NT2/D1 (cell line): Measurements from ENCODE around the gene DHRS7B.

Experiments
- DNase-seq: peaks from one replicate; pipeline ENCODE4 v3.0.0-alpha.2; 2011; ENCODE audit warnings: low read depth, low spot score
- H3K27me3 ChIP-seq: 2 replicates; pipeline ENCODE4 v1.6.0; 2011; ENCODE audit warnings: mild to moderate bottlenecking; ENCODE audit not compliant: insufficient read length, insufficient read depth
- H3K36me3 ChIP-seq: 2 replicates; pipeline ENCODE4 v1.6.1; 2011; ENCODE audit warnings: mild to moderate bottlenecking, low read length, mixed read lengths; ENCODE audit not compliant: insufficient read depth, insufficient read length
- H3K4me1 ChIP-seq: 2 replicates; pipeline ENCODE4 v1.5.1; 2011; ENCODE audit not compliant: insufficient read depth, insufficient read length
- H3K4me3 ChIP-seq: 2 replicates; pipeline ENCODE4 v1.5.1; 2011; ENCODE audit warnings: low read depth; ENCODE audit not compliant: insufficient read length
- H3K9ac ChIP-seq: 2 replicates; pipeline ENCODE4 v1.6.0; 2011; ENCODE audit warnings: low read depth; ENCODE audit not compliant: insufficient read length
- H3K9me3 ChIP-seq: 2 replicates; pipeline ENCODE4 v1.5.1; 2011; ENCODE audit warnings: mild to moderate bottlenecking, low read length; ENCODE audit not compliant: insufficient read depth
- SUZ12 ChIP-seq: IDR thresholded peaks from 2 replicates; pipeline ENCODE4 v1.6.1; 2011; ENCODE audit not compliant: insufficient read length, insufficient read depth; ENCODE audit errors: extremely low read depth
- YY1 ChIP-seq: IDR thresholded peaks from 2 replicates; pipeline ENCODE4 v1.6.1; 2011; ENCODE audit not compliant: insufficient read length, insufficient read depth
- ZNF274 ChIP-seq: IDR thresholded peaks from 2 replicates; pipeline ENCODE4 v1.6.1; 2011; ENCODE audit warnings: mild to moderate bottlenecking, low read depth, low read length

DHRS7B gene

DNA sequence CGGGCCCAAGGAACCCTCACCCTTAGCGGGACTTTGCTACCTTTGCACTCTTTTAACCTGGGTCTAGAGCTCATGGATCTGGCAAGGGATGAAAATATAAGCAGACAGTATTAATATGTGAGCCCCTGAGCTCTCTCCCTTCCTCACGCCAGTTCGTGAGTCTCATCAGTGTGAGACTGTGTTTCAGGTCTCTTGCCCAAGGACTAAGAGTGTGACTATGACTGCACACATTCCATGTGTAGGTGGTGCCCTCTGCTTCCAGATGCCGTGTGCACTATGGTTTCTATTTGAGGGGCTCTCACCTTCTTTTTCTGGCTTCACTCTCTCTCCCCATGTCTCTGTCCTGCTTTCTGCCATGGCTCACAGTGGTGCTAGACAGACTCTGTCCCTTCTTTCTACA is 40.5 kb downstream of the DHRS7B start:
- H3K9me3 ChIP-seq: no peaks in the 10 kb centered on the region
- no peak overlapping the region for H3K4me3 ChIP-seq
- H3K9ac ChIP-seq: no peak overlapping the region
- TF ChIP-seq SUZ12 (no peak), YY1 (no peak), ZNF274 (no peak)
- DNase-seq: no peak
- H3K27me3 ChIP-seq: no peaks in the 10 kb centered on the region
- H3K4me1 ChIP-seq: no peaks in the 10 kb centered on the region
- peaks cover 3% of the 10 kb centered on the region for H3K36me3 ChIP-seq

DNA sequence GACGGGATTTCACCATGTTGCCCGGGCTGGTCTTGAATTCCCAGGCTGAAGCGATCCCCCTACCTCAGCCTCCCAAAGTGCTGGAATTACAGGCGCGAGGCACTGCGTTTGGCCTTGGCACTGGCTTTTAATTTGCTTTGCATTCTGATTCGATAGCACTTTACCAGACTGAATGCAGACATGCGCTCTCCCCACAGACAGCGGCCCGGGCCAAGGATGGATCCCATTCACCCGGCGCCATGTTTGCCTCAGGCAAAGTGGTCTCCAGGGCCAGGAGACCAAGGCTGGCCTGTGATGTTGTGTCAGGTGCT is 41.7 kb downstream of the DHRS7B start:
- H3K9ac ChIP-seq: no peak overlapping the region
- H3K36me3 ChIP-seq: peaks cover 11% of the 10 kb centered on the region
- no peak overlapping the region for H3K4me3 ChIP-seq
- no peak for DNase-seq
- H3K4me1 ChIP-seq: no peaks in the 10 kb centered on the region
- no peaks in the 10 kb centered on the region for H3K27me3 ChIP-seq
- no peaks in the 10 kb centered on the region for H3K9me3 ChIP-seq
- no peak for TF ChIP-seq YY1
- TF ChIP-seq SUZ12: no peak
- TF ChIP-seq ZNF274: no peak

GRCh38 chr17:21169496-21169895 is 42.7 kb downstream of the DHRS7B start:
- H3K4me1 ChIP-seq: no peaks in the 10 kb centered on the region

DNA sequence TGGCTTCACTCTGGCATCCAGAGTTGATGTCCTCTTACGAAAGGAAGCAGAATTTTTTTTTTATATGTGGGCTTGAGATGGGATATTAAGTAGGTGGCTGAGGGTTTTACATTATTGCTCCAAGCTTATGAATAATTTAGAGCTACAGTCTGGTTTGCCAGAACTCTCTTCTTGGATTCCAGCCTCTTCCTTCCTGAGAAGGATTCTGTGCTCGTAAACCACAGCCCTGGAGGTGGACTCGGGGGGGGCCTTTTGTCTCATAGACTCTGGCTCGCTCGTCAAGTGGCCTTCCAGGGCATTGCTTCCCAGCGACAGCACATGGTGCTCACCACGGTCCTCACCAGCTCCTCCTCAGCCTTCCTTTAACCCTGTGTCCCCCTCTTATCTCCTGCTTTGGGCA is 44.0 kb downstream of the DHRS7B start:
- Histone ChIP-seq H3K27me3 (no peaks in the 10 kb centered on the region), H3K9ac (no peak overlapping the region), H3K36me3 (peaks cover 27% of the 10 kb centered on the region), H3K9me3 (no peaks in the 10 kb centered on the region), H3K4me1 (no peaks in the 10 kb centered on the region), H3K4me3 (no peak overlapping the region)
- TF ChIP-seq SUZ12 (no peak), YY1 (no peak), ZNF274 (no peak)
- DNase-seq: no peak

More at GRCh38 chr17:21169496-21169895, 42.7 kb downstream of the DHRS7B start:
- H3K9me3 ChIP-seq: no peaks in the 10 kb centered on the region
- TF ChIP-seq YY1 (no peak), ZNF274 (no peak), SUZ12 (no peak)
- no peaks in the 10 kb centered on the region for H3K27me3 ChIP-seq
- peaks cover 19% of the 10 kb centered on the region for H3K36me3 ChIP-seq
- no peak overlapping the region for H3K4me3 ChIP-seq
- no peak for DNase-seq
- no peak overlapping the region for H3K9ac ChIP-seq

- TF ChIP-seq ZNF274 (no peak), SUZ12 (no peak), YY1 (no peak)
- Histone ChIP-seq H3K4me3 (no peak overlapping the region), H3K27me3 (no peaks in the 10 kb centered on the region), H3K4me1 (no peaks in the 10 kb centered on the region), H3K9ac (no peak overlapping the region), H3K36me3 (peaks cover 27% of the 10 kb centered on the region), H3K9me3 (no peaks in the 10 kb centered on the region)
- no peak for DNase-seq
These were observed 44.7 kb downstream of the DHRS7B start for GRCh38 chr17:21171309-21171922.

- DNase-seq: no peak
- no peaks in the 10 kb centered on the region for H3K27me3 ChIP-seq
- no peaks in the 10 kb centered on the region for H3K4me1 ChIP-seq
- H3K9me3 ChIP-seq: no peaks in the 10 kb centered on the region
- TF ChIP-seq SUZ12 (no peak), YY1 (no peak), ZNF274 (no peak)
- H3K9ac ChIP-seq: no peak overlapping the region
- peaks cover 27% of the 10 kb centered on the region for H3K36me3 ChIP-seq
- H3K4me3 ChIP-seq: no peak overlapping the region
These were observed 45.3 kb downstream of the DHRS7B start for GRCh38 chr17:21171970-21172510.

GRCh38 chr17:21172846-21173245 is 46.1 kb downstream of the DHRS7B start:
- DNase-seq: no peak
- TF ChIP-seq YY1: no peak
- no peak for TF ChIP-seq ZNF274
- TF ChIP-seq SUZ12: no peak
- H3K4me1 ChIP-seq: no peaks in the 10 kb centered on the region

More at GRCh38 chr17:21172846-21173245, 46.1 kb downstream of the DHRS7B start:
- Histone ChIP-seq H3K4me3 (no peak overlapping the region), H3K27me3 (no peaks in the 10 kb centered on the region), H3K9me3 (no peaks in the 10 kb centered on the region), H3K36me3 (peaks cover 27% of the 10 kb centered on the region), H3K9ac (no peak overlapping the region)
